Immature natural killer cell (primary cell): ENCODE results near the gene MPC2. TPM values are rescaled to one million over a fixed set of nuclear protein-coding genes. Genes with fewer than 3 reads are reported as not detected.
"Not testable (repeated sequence)": the region's sequence is repeated elsewhere in the genome, so short reads cannot be mapped to it uniquely, and the experiment has no call there.

ENCODE experiments used
- DNase-seq, 3 donors: peaks; one replicate each; pipeline ENCODE4 v3.0.0; 2022; ENCODE audit warnings: mixed read lengths in 1 of 3
- H3K27ac Mint-ChIP-seq, 6 donors: one replicate each; pipeline ENCODE4 v1.8.0; 2020; ENCODE audit warnings: mixed read lengths in 6 of 6, mild to moderate bottlenecking in 5 of 6, inconsistent platforms in 4 of 6, moderate library complexity in 3 of 6
- H3K27me3 Mint-ChIP-seq, 3 donors: one replicate each; pipeline ENCODE4 v1.8.0; 2020 to 2021; ENCODE audit warnings: low read depth in 3 of 3, mild to moderate bottlenecking in 3 of 3, mixed read lengths in 3 of 3, moderate library complexity in 3 of 3, inconsistent platforms in 1 of 3
- H3K36me3 Mint-ChIP-seq, 3 donors: one replicate each; pipeline ENCODE4 v1.8.0; 2020; ENCODE audit warnings: mixed read lengths in 3 of 3, inconsistent platforms in 2 of 3, mild to moderate bottlenecking in 2 of 3
- H3K4me1 Mint-ChIP-seq, 2 donors: one replicate each; pipeline ENCODE4 v1.8.0; 2020; ENCODE audit warnings: inconsistent platforms in 2 of 2, mild to moderate bottlenecking in 2 of 2, mixed read lengths in 2 of 2, moderate library complexity in 1 of 2
- H3K4me3 Mint-ChIP-seq, 5 donors: one replicate each; pipeline ENCODE4 v1.8.0; 2020; ENCODE audit warnings: mild to moderate bottlenecking in 5 of 5, mixed read lengths in 5 of 5, inconsistent platforms in 3 of 5, moderate library complexity in 3 of 5
- H3K9me3 Mint-ChIP-seq, 6 donors: one replicate each; pipeline ENCODE4 v1.8.0; 2020; ENCODE audit warnings: mild to moderate bottlenecking in 6 of 6, mixed read lengths in 6 of 6, inconsistent platforms in 4 of 6, moderate library complexity in 3 of 6
- polyA plus RNA-seq, 3 donors: library from polyadenylated mRNA; unstranded; fragments of 300-500 nt; fragmentation: Illumina TruSeq; gene quantifications; one replicate each; pipeline ENCODE4 v1.2.3, GENCODE V29; 2021

MPC2 gene
- polyA plus RNA-seq, 3 donors from 2014 or later = 76.5 to 119 (median 104) TPM

DNA sequence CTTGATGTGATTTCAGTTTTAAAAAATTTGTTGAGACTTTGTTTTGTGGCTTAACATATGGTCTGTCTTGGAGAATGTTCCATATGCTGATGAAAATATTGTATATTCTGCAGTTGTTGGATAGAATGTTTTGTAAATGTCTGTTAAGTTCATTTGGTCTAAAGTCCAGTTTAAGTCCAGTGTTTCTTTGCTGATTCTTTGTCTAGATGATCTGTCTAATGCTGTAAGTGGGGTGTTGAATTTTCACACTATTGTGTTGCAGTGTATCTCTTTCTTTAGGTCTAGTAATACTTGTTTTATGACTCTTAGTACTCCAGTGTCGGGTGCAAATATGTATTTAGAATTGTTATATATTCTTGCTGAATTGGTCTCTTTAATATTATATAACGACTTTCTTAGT lies 10.9 kb upstream of the MPC2 start:
- H3K27ac Mint-ChIP-seq = peak overlapping the region in 1 of 6 donors; percentile 38

DNA sequence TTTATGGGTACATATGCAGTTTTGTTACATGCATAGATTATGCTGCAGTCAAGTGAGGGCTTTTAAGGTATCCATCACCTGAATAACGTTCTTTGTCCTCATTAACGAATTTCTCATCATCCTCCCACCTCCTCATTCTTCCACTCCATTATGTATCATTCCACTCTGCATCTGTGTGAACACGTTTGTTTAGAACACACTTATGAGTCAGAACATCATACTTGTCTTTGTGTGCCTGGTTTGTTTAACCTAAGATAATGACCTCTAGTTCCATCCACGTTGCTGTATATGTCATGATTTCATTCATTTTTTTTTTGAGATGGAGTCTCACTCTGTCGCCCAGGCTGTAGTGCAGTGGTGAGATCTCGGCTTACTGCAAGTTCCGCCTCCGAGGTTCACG lies 6.7 kb upstream of the MPC2 start:
- Mint-ChIP-seq H3K27ac (no peak overlapping the region), H3K9me3 (no peaks in the 10 kb centered on the region), H3K4me1 (peaks cover 15 to 37% of the 10 kb centered on the region in 2 donors), H3K36me3 (peaks cover 0 to 7% (median 0%) of the 10 kb centered on the region in 3 donors), H3K27me3 (no peaks in the 10 kb centered on the region), H3K4me3 (no peak overlapping the region)
- DNase-seq = no peak

More for the DNA sequence above, 10.9 kb upstream of the MPC2 start:
- Mint-ChIP-seq H3K4me3 (no peak overlapping the region), H3K27me3 (no peaks in the 10 kb centered on the region), H3K9me3 (no peaks in the 10 kb centered on the region), H3K36me3 (peaks cover 4 to 10% (median 5%) of the 10 kb centered on the region in 3 donors), H3K4me1 (peaks cover 17 to 43% of the 10 kb centered on the region in 2 donors)
- DNase-seq = no peak

DNA sequence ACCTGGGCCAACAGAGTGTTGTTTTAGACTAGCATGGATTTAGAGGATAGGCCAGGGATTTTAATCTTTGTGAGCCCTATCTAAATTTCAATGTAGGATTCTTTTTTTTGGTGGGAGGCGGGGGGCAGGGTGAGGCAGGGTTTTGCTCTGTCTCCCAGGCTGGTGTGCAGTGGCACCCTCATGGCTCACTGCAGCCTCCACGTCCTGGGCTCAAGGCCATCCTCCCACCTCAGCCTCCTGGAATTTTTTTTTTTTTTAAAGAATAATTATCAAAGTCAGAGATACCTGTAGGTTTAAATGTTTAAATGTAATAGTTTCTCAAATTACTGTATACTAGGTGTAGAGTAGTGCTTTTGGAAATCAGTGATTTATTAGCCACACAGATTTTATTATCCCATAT lies 3.4 kb upstream of the MPC2 start:
- Mint-ChIP-seq H3K4me1 (peaks cover 19 to 31% of the 10 kb centered on the region in 2 donors), H3K27ac (no peak overlapping the region), H3K36me3 (peaks cover 0 to 7% (median 0%) of the 10 kb centered on the region in 3 donors), H3K9me3 (no peaks in the 10 kb centered on the region), H3K27me3 (peaks cover 16 to 19% (median 17%) of the 10 kb centered on the region in 3 donors), H3K4me3 (no peak overlapping the region)
- DNase-seq = no peak

DNA sequence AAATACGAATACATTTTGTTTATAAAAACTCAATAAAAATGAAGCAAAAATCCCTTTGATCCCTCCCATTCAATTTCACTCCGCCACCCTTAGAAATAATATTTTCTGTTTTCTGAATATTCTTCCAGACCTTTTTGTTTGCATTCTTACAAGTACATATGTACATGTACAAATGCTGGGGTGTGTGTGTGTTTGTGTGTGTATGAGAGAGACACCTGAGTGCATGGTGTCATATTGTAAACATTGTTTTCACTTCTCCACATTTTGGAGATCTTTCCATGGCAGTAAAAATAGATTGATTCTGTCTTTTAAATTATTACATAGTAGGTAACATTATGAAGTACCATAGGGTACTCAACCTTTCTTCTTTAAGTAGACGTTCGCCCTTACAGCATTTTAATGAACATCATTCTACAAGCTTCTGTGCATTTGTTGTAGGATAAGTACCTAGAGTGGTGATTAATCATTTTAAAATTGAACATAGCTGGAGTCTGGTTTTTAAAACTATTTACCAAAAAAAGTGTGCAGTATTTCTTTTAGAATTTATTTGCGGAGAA lies 1.3 kb upstream of the MPC2 start:
- peaks cover 16 to 20% (median 17%) of the 10 kb centered on the region in 3 donors for H3K27me3 Mint-ChIP-seq
- no peaks in the 10 kb centered on the region for H3K9me3 Mint-ChIP-seq
- H3K4me1 Mint-ChIP-seq = peaks cover 32 to 38% of the 10 kb centered on the region in 2 donors
- peak overlapping the region in 5 of 6 donors; percentile 42 to 97 (median 93) for H3K27ac Mint-ChIP-seq
- DNase-seq = no peak
- peak overlapping the region; percentile 95 to 98 (median 96) for H3K4me3 Mint-ChIP-seq
- no peaks in the 10 kb centered on the region for H3K36me3 Mint-ChIP-seq

DNA sequence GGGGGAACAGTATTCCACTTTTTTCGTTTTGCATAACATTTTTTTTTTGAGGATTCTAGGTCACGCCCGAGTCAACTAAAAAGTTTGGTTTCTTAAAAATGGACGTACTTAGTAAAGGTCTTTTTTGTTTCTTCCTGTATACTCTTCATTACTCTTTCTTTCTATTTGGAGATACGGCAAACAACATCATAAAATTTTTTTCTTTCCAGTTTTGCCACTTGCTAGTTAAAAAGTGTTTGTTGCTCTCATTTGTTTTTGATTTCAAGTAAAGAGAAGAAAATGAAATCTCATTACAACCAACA lies 788 bp upstream of the MPC2 start:
- Mint-ChIP-seq H3K27me3 (peaks cover 16 to 20% (median 17%) of the 10 kb centered on the region in 3 donors), H3K9me3 (no peaks in the 10 kb centered on the region), H3K36me3 (no peaks in the 10 kb centered on the region), H3K27ac (peak overlapping the region; percentile 91 to 97 (median 96)), H3K4me1 (peaks cover 34 to 38% of the 10 kb centered on the region in 2 donors), H3K4me3 (peak overlapping the region; percentile 95 to 98 (median 96))
- peak in 1 of 3 donors; percentile 2 for DNase-seq

DNA sequence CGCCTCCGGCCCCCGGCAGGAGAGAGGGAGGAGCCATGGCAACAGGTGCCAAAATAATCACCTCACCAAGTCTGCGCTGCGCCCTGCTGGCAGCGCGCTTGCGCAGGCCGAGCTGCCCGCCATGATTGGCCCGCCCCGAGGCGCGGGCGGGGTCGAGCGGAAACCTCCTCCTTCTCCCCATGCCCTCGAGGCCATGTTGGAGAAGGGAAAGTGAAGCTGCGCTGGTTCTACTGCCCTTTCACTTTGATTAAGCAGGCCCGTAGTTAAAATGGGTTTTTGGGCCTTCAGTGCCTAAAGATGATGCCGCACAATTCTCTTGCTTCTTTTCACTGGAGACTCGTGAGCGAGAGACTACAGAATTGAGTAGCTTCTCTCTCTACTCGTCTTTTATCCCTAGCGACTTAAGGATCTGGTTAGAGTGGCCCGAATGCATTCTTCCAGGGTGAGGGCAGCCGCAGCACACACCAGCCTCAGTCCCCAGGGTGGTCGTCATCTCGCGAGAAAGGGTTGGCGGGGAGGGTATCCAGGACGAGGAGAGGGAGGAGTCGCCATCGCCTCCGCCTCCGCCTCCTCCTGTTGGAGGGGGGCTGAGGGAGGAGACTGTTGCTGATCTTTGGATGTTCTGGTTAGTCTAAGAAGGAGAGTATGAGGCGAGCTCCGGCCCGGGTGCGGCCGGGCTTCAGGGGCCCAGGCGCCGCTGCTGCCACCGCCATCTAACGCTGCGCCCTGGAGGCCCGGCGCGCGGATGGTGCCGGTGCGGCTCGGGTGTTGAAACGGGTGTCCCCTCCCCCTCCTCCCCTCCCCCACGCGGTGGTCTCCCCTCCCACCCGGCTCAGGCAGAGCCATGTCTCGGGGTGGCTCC lies 573 bp downstream of the MPC2 start, which contains the start of gene DCAF6:
DCAF6 (plus strand) TSS at position 616 of the 862 bp plus-strand sequence; CDS start at position 845, 229 bp downstream.
- peak; percentile 98 to 99 (median 99) for DNase-seq
- Mint-ChIP-seq H3K36me3 (no peaks in the 10 kb centered on the region), H3K4me3 (peak within 1 kb of the TSS; percentile 95 to 98 (median 97)), H3K27me3 (peaks cover 16 to 20% (median 17%) of the 10 kb centered on the region in 3 donors), H3K27ac (peak within 1 kb of the TSS; percentile 93 to 99 (median 98)), H3K9me3 (no peaks in the 10 kb centered on the region), H3K4me1 (peaks cover 34 to 38% of the 10 kb centered on the region in 2 donors)

DNA sequence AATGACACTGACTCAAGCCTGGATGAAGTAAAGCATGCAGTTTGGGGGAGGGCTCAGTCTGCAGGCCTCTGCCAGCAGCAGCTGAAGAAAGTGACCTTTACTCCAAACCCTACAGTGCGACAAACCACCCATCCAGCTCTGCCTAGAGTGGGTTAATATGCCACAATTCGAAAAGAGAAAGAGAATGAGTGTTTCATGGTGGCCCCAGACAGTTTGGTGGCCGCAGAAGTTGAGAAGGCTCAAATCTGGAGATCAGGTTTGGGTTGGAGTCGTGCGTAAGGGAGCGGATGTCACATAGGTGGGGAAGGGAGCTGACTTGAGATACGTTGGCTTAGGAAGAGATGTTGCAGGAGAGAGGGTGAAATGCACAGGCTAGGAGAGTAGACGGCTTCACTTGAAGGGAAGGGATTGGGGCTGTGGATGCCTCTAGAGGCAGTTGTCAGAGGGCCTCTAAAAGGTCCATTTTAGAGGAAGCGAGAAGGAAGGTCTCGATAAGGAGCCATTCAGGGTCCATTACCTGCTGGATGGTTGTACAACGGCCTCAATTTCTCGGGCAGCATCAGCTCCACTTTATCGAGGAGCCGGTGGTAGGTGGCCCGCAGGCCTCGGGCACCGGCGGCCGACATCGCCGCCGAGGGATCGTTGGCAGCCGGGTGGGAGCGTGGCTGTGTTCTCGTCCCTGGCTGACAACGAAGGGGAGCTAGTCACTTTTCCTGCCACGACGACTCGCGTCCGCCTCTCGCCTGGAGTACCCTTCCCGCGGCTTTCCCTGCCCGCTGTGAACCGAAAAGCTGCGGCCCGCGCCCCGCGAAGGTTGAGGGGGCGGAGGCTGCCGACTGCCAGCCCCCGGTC lies 1.4 kb downstream of the MPC2 start:
- peaks cover 16 to 20% (median 17%) of the 10 kb centered on the region in 3 donors for H3K27me3 Mint-ChIP-seq

DNA sequence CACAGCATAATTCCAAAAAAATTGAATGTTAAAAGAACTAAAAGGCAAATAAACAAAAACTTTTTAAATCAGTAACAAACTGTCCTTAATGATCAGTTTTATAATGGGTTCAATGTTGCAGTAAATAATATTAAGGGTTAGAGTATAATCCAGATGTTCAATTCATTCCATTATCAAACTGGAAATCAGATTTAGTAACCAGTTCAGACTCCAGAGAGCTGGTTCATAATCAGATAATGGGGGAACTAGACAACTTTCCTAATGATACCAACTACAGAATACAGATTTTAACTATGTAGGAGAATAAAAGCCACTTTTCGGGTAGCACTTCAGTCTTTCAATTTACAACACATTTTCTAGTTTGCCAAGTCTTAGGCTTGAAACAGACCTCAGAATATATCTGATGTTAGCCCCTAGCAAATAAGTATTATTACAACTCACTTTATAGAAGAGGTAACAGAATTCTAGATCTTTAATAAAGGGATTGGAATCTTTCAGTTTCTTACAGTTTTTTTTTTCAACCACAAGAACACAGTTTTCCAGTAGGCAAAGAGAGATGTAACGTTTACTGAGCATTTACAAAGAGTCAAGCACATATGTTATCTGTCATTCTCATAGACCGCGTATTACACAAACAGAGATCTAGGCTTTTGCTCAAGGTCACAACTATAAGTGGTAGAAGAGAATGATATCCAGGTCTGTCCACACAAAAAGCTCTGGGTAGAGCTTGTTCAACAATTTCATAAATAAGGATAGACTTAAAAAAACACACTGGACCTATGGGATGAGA lies 2.3 kb downstream of the MPC2 start:
- Mint-ChIP-seq H3K27ac (peak overlapping the region; percentile 93 to 99 (median 97)), H3K27me3 (peaks cover 16 to 20% (median 17%) of the 10 kb centered on the region in 3 donors), H3K4me3 (peak overlapping the region; percentile 95 to 98 (median 97)), H3K4me1 (peaks cover 34 to 38% of the 10 kb centered on the region in 2 donors), H3K36me3 (no peaks in the 10 kb centered on the region), H3K9me3 (no peaks in the 10 kb centered on the region)
- DNase-seq = no peak

More for the DNA sequence above, 1.4 kb downstream of the MPC2 start:
- no peaks in the 10 kb centered on the region for H3K9me3 Mint-ChIP-seq
- peak overlapping the region; percentile 95 to 98 (median 97) for H3K4me3 Mint-ChIP-seq
- peak; percentile 32 to 45 (median 37) for DNase-seq
- peaks cover 34 to 38% of the 10 kb centered on the region in 2 donors for H3K4me1 Mint-ChIP-seq
- no peaks in the 10 kb centered on the region for H3K36me3 Mint-ChIP-seq
- H3K27ac Mint-ChIP-seq = peak overlapping the region; percentile 93 to 99 (median 98)

DNA sequence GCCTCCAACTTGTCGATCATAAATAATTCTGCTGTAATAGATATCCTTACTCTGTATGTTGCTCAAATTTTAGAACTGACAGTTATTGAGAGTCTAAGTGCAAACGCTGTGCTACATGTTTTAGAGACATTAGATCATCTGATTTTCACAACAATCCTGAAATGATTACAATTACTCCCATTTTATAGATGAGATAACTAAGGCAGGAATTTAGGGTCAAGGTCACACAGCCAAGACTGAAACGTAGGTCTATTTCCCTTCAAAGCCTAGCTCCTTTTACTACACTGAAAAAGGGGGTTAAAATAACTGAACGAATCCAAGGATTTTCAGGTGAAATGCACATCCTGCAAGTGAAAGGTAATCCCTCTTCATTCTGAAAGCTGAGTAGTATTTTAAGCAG lies 3.1 kb downstream of the MPC2 start:
- no peak for DNase-seq
- Mint-ChIP-seq H3K4me3 (peak overlapping the region in 1 of 5 donors; percentile 7), H3K9me3 (no peaks in the 10 kb centered on the region), H3K36me3 (no peaks in the 10 kb centered on the region), H3K4me1 (peaks cover 34 to 38% of the 10 kb centered on the region in 2 donors), H3K27ac (no peak overlapping the region), H3K27me3 (peaks cover 16 to 20% (median 17%) of the 10 kb centered on the region in 3 donors)

DNA sequence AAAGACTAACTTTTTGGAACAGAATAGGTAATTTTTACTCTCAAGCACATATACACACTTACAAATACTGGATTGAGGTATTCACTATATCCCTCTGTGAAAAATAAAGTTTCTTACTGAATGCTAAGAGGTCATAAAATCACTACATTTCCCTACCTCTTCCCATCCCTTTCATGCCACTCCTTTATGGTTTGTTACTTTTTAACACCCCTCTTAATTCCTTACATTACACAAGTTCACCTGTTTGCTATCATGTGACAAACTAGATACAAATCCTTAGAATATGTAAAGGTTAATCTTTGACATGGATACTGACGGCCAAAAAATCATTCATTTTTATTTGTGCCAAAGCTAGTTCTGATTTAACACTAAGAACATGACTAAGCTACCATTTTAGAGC lies 7.1 kb downstream of the MPC2 start:
- peaks cover 16 to 18% of the 10 kb centered on the region in 2 donors for H3K4me1 Mint-ChIP-seq

DNA sequence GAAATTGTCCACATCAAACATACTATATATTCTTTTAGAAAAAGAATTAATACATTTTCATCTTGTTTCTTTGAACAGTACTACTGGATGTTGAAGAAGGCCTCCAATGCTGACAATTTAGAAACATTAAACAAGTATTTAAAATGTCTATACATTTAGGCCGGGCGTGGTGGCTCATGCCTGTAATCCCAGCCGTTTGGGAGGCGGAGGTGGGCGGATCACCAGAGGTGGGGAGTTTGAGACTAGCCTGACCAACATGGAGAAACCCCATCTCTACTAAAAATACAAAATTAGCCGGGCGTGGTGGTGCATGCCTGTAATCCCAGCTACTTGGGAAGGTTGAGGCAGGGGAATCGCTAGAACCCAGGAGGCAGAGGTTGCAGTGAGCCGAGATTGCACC lies 8.0 kb downstream of the MPC2 start:
- H3K9me3 Mint-ChIP-seq, DNase-seq, H3K27ac Mint-ChIP-seq, H3K36me3 Mint-ChIP-seq, H3K27me3 Mint-ChIP-seq, H3K4me3 Mint-ChIP-seq: not testable (repeated sequence)
- H3K4me1 Mint-ChIP-seq = peaks cover 9 to 10% of the 10 kb centered on the region in 2 donors

More for the DNA sequence above, 7.1 kb downstream of the MPC2 start:
- Mint-ChIP-seq H3K27me3 (no peaks in the 10 kb centered on the region), H3K9me3 (no peaks in the 10 kb centered on the region), H3K4me3 (no peak overlapping the region), H3K36me3 (no peaks in the 10 kb centered on the region), H3K27ac (no peak overlapping the region)
- no peak for DNase-seq

DNA sequence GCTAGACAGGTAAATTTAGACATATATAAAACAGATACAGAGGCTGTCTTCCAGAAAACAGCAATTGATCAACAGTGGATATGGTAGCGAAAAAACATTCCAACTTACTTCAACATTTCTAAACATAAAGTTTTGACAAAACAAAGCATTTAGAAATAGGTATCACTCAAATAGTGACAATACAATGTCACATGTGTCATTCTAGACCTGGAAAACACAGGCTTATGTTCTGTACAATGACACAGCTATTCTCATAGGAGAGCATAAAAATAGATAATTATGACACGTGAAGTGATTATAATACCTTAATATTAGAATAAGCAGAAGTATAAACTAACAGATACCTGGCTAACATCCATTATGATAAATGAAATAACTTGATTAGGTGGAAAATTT lies 8.4 kb downstream of the MPC2 start:
- Mint-ChIP-seq H3K36me3 (peaks cover 0 to under 1% (median 0%) of the 10 kb centered on the region in 3 donors), H3K4me3 (no peak overlapping the region), H3K9me3 (no peaks in the 10 kb centered on the region), H3K4me1 (peaks cover 5 to 6% of the 10 kb centered on the region in 2 donors), H3K27ac (no peak overlapping the region), H3K27me3 (no peaks in the 10 kb centered on the region)
- DNase-seq = no peak
